HepG2 (cell line): Measurements from ENCODE around the gene PARD3. TPM values are rescaled to one million over a fixed set of nuclear protein-coding genes. Genes with fewer than 3 reads are reported as not detected.

Source experiments
- ATAC-seq: fragments of 200-7000 bp; cut with Tn5 transposase; 3 replicates; pipeline ENCODE4 v1.9.1; 2020; ENCODE audit warnings: mild to moderate bottlenecking, moderate library complexity
- BruUV-seq: library from RNA; stranded (reverse); fragments of 400-500 nt; replicated peaks from 2 replicates; lab custom pipeline; 2021; lab: Mats Ljungman, UMichigan
- CTCF ChIA-PET: fragments of 300-600 bp; formaldehyde crosslinking; extraction: SDS; loops from one replicate; lab custom pipeline; 2021; ENCODE audit warnings: low total read pairs, inconsistent platforms, low intra/inter-chr PET ratio; lab: Yijun Ruan, JAX
- POLR2A ChIA-PET: fragments of 350-600 bp; sonication (Branson Sonifier 250); formaldehyde crosslinking; loops from one replicate; lab custom pipeline; 2020; ENCODE audit warnings: antibody characterized with exemption, inconsistent platforms; lab: Yijun Ruan, JAX
- DNase-seq: peaks from one replicate; pipeline ENCODE4 v3.0.0-alpha.2; 2015; ENCODE audit warnings: low spot score
- FAIRE-seq: peaks from 3 replicates; lab custom pipeline; 2011; peaks lifted over from hg19 to GRCh38; lab: Jason Lieb, UNC
- H2AFZ ChIP-seq: one replicate; pipeline ENCODE4 v1.6.1; 2011; ENCODE audit warnings: low read length, inconsistent platforms
- H3K27ac ChIP-seq: fragments of 300-600 bp; 3 replicates; pipeline ENCODE4 v1.8.0; 2011; ENCODE audit warnings: mixed run types, mild to moderate bottlenecking, mixed read lengths, low read length, inconsistent platforms; ENCODE audit not compliant: insufficient read depth; ENCODE audit errors: extremely low read length
- H3K27me3 ChIP-seq, 2 experiments: fragments of 200-600 bp in 1 of 2; 2 replicates in 1 of 2; 3 replicates in 1 of 2; pipeline versions ENCODE4 v1.6.0 to v1.8.0; 2011; ENCODE audit warnings: low read length in 2 of 2, mild to moderate bottlenecking in 2 of 2, moderate library complexity in 2 of 2, inconsistent platforms in 1 of 2; ENCODE audit not compliant: insufficient read depth in 2 of 2, control insufficient read depth in 1 of 2
- H3K36me3 ChIP-seq, 2 experiments: fragments of 200-600 bp in 1 of 2; replicated peaks in 1 of 2; 2 replicates in 1 of 2; 3 replicates in 1 of 2; pipeline versions ENCODE4 v1.5.1 to v1.8.0; 2011; ENCODE audit warnings: low read length in 2 of 2, inconsistent platforms in 1 of 2; ENCODE audit not compliant: insufficient read depth in 2 of 2, control insufficient read depth in 1 of 2
- H3K4me1 ChIP-seq: 2 replicates; pipeline ENCODE4 v1.5.1; 2012; ENCODE audit warnings: low read length, inconsistent platforms; ENCODE audit not compliant: insufficient read depth
- H3K4me2 ChIP-seq: 2 replicates; pipeline ENCODE4 v1.6.0; 2011; ENCODE audit warnings: low read depth, low read length, inconsistent platforms
- H3K4me3 ChIP-seq, 3 experiments: fragments of 200-600 bp in 1 of 3; sonication (generic), shearing (Covaris generic) in 1 of 3; replicated peaks in 1 of 3; 2 replicates each; pipeline ENCODE4 v1.5.1; 2011 to 2016; ENCODE audit warnings: low read length in 3 of 3, inconsistent platforms in 2 of 3, low read depth in 2 of 3, mild to moderate bottlenecking in 2 of 3, control low read depth in 1 of 3, mixed read lengths in 1 of 3; ENCODE audit not compliant: insufficient read depth in 1 of 3
- H3K79me2 ChIP-seq: one replicate; pipeline ENCODE4 v1.6.1; 2011; ENCODE audit warnings: low read length, inconsistent platforms; ENCODE audit not compliant: insufficient read depth
- H3K9ac ChIP-seq: 2 replicates; pipeline ENCODE4 v1.6.0; 2011; ENCODE audit warnings: mild to moderate bottlenecking, low read depth, low read length, inconsistent platforms; ENCODE audit not compliant: insufficient read depth
- H3K9me3 ChIP-seq: 2 replicates; pipeline ENCODE4 v1.5.1; 2012; ENCODE audit warnings: mild to moderate bottlenecking, low read length
- H4K20me1 ChIP-seq: 2 replicates; pipeline ENCODE4 v1.6.0; 2011; ENCODE audit warnings: inconsistent platforms, mild to moderate bottlenecking, low read length, moderate library complexity; ENCODE audit not compliant: insufficient read depth
- ATAD3A ChIP-seq: sonication (generic); formaldehyde crosslinking; IDR thresholded peaks from 2 replicates; pipeline ENCODE4 v1.4.0; 2020; ENCODE audit warnings: missing genetic modification reagents
- ATF7 ChIP-seq, 2 experiments: fragments of 450-650 bp in 1 of 2; sonication (generic) in 1 of 2; formaldehyde crosslinking in 1 of 2; IDR thresholded peaks; 2 replicates each; pipeline versions ENCODE4 v1.4.0 to v1.6.1; 2016 to 2020; ENCODE audit warnings: antibody characterized with exemption in 1 of 2, mild to moderate bottlenecking in 1 of 2, missing genetic modification reagents in 1 of 2
- MTF2 ChIP-seq: sonication (generic); formaldehyde crosslinking; IDR thresholded peaks from 2 replicates; pipeline ENCODE4 v1.5.0; 2020; ENCODE audit warnings: missing genetic modification reagents, borderline replicate concordance
- PRDM15 ChIP-seq: sonication (generic); formaldehyde crosslinking; IDR thresholded peaks from 2 replicates; pipeline ENCODE4 v1.4.0; 2020; ENCODE audit warnings: missing genetic modification reagents
- TARDBP ChIP-seq: sonication (generic); formaldehyde crosslinking; IDR thresholded peaks from 2 replicates; pipeline ENCODE4 v1.8.0; 2022; ENCODE audit warnings: mild to moderate bottlenecking, missing genetic modification reagents
- ZBTB1 ChIP-seq: sonication (generic); formaldehyde crosslinking; IDR thresholded peaks from 2 replicates; pipeline ENCODE4 v1.4.0; 2020; ENCODE audit warnings: missing genetic modification reagents, borderline replicate concordance
- ZBTB37 ChIP-seq: sonication (generic); formaldehyde crosslinking; IDR thresholded peaks from 2 replicates; pipeline ENCODE4 v1.4.0; 2020; ENCODE audit warnings: mild to moderate bottlenecking, missing genetic modification reagents
- ZNF225 ChIP-seq: sonication (generic); formaldehyde crosslinking; IDR thresholded peaks from 2 replicates; pipeline ENCODE4 v1.4.0; 2020; ENCODE audit warnings: mild to moderate bottlenecking, missing genetic modification reagents
- ZNF280D ChIP-seq: sonication (generic); formaldehyde crosslinking; IDR thresholded peaks from 2 replicates; pipeline ENCODE4 v1.5.1; 2020; ENCODE audit warnings: mild to moderate bottlenecking, missing genetic modification reagents
- WGBS: methylation state at CpG from one replicate; pipeline ENCODE4 v1.1.6; 2017; ENCODE audit warnings: low lambda C conversion rate; 5-methylcytosine and 5-hydroxymethylcytosine counted together
- in situ Hi-C: cut with HindIII; loops from 2 replicates; pipeline ENCODE4 v1.10.0; 2017; ENCODE audit warnings: low pct_unique_long_range_greater_than_20kb; ENCODE audit not compliant: extremely low pct_ligation_motif_present
- intact Hi-C: fragments of 100-400 bp; cut with micrococcal nuclease; formaldehyde crosslinking; loops from one replicate; pipeline ENCODE4 v1.10.0; 2022; ENCODE audit not compliant: unreplicated experiment
- polyA plus RNA-seq, 8 experiments: library from polyadenylated mRNA; depleted of rRNA in 3 of 8; stranded (reverse) in 7 of 8; unstranded in 1 of 8; fragments of >200 nt; fragmentation: Illumina TruSeq in 4 of 8; extraction: Trizol in 4 of 8; gene quantifications; 2 replicates each; pipeline versions ENCODE4 v1.2.1 to v1.2.3, GENCODE V29; 2011 to 2016; ENCODE audit warnings: low read depth in 4 of 8, missing spikeins in 1 of 8, mixed read lengths in 1 of 8; ENCODE audit not compliant: insufficient read depth in 1 of 8
- total RNA-seq, 5 experiments: library from RNA; depleted of rRNA; stranded (reverse); fragments of >200 nt; fragmentation: Illumina TruSeq; extraction: Trizol; gene quantifications; 2 replicates each; pipeline ENCODE4 v1.2.3, GENCODE V29; 2016; ENCODE audit warnings: low read depth in 1 of 5

The PARD3 gene
- total and polyA plus RNA-seq, 2 of the 13 experiments (the other 11 are each of a cell fraction or from before 2014, with no cell fraction given) = 40.9 to 60.0 TPM

- DNase-seq (no peak), FAIRE-seq (no peak), ATAC-seq (no peak)
- no peak overlapping the region for H3K4me2 ChIP-seq
- ChIA-PET CTCF (no interaction called here), POLR2A (no interaction called here)
- H3K79me2 ChIP-seq = no peaks in the 10 kb centered on the region
- H4K20me1 ChIP-seq = no peaks in the 10 kb centered on the region
- no peaks in the 10 kb centered on the region for H3K27me3 ChIP-seq
- WGBS = 92% methylated on average over 2 of the region's 2 CpGs
- no peak overlapping the region for H3K27ac ChIP-seq
- no peaks in the 10 kb centered on the region for H3K4me1 ChIP-seq
- no peak overlapping the region for H2AFZ ChIP-seq
- in situ Hi-C loops (no loop called here), intact Hi-C loops (no loop called here)
- H3K36me3 ChIP-seq = no peaks in the 10 kb centered on the region; a peak in 1 of 5 replicates
- H3K9ac ChIP-seq = no peak overlapping the region
- BruUV-seq = no TSS peak
- H3K4me3 ChIP-seq = no peak overlapping the region
- TF ChIP-seq ATF7 (IDR thresholded peaks at IDR 0.05) (peak; percentile 81), ATF7 (CRISPR knock-in tag; IDR thresholded peaks at IDR 0.05) (no peak), ZNF225 (CRISPR knock-in tag) (no peak), MTF2 (no peak)
- no peaks in the 10 kb centered on the region for H3K9me3 ChIP-seq
Observed at GRCh38 chr10:34503704-34504103, 311.4 kb downstream of the PARD3 start.

- BruUV-seq = no TSS peak
- TF ChIP-seq ZBTB37 (CRISPR knock-in tag) (no peak), PRDM15 (CRISPR knock-in tag) (no peak), ZBTB1 (CRISPR knock-in tag) (no peak), ATAD3A (CRISPR knock-in tag) (no peak), ZNF280D (CRISPR knock-in tag) (no peak), TARDBP (CRISPR knock-in tag) (no peak)
Observed at GRCh38 chr10:34499612-34500279, 315.4 kb downstream of the PARD3 start.

More at GRCh38 chr10:34499612-34500279, 315.4 kb downstream of the PARD3 start:
- POLR2A ChIA-PET = no interaction called here
- CTCF ChIA-PET = no interaction called here
- Histone ChIP-seq H3K79me2 (no peaks in the 10 kb centered on the region), H3K9me3 (no peaks in the 10 kb centered on the region), H3K27me3 (no peaks in the 10 kb centered on the region), H3K27ac (no peak overlapping the region), H3K4me3 (no peak overlapping the region), H3K4me2 (no peak overlapping the region), H3K36me3 (no peaks in the 10 kb centered on the region), H3K9ac (no peak overlapping the region), H2AFZ (no peak overlapping the region), H3K4me1 (no peaks in the 10 kb centered on the region), H4K20me1 (no peaks in the 10 kb centered on the region)
- no peak for FAIRE-seq
- intact Hi-C loops = no loop called here
- WGBS = 96% methylated on average over 3 of the region's 3 CpGs
- no peak for DNase-seq
- in situ Hi-C loops = no loop called here
- ATAC-seq = no peak
